Stomach (tissue), 4 donors: ENCODE measurements around the gene PLCB4.

ENCODE experiments used
- EP300 ChIP-seq: sonication (generic); formaldehyde crosslinking; IDR thresholded peaks from one replicate; pipeline ENCODE4 v1.6.1; 2017; ENCODE audit warnings: antibody characterized with exemption
- TF ChIP-seq, protein P1 (sequence below), 7 experiments: fragments of 450-650 bp in 4 of 7; fragments of 200-600 bp in 3 of 7; sonication (generic) in 3 of 7; IDR thresholded peaks; one replicate each; pipeline ENCODE4 v1.5.1; 2016 to 2019; ENCODE audit warnings: antibody characterized with exemption in 7 of 7, control low read depth in 2 of 7, mild to moderate bottlenecking in 1 of 7

DNA sequence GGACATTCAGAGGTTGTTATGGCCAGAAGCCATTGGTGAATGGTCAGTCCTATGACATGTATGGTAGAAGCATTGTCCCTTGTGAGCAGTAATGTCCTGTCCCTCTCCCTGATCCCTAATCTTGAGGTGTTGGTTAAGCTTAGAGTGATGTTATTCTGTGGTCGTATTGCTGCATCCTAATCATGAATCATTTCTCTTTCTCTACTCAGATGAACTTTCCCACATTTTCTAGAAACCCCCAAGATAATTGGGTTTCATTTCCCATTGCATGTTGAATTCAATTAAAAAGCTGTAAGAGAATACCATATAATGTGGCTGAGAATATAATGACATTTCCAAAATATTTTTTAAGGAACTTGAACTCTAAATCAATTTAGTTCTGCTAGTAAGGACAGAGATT lies 175.1 kb downstream of the PLCB4 start:
- TF ChIP-seq, protein P1, sequence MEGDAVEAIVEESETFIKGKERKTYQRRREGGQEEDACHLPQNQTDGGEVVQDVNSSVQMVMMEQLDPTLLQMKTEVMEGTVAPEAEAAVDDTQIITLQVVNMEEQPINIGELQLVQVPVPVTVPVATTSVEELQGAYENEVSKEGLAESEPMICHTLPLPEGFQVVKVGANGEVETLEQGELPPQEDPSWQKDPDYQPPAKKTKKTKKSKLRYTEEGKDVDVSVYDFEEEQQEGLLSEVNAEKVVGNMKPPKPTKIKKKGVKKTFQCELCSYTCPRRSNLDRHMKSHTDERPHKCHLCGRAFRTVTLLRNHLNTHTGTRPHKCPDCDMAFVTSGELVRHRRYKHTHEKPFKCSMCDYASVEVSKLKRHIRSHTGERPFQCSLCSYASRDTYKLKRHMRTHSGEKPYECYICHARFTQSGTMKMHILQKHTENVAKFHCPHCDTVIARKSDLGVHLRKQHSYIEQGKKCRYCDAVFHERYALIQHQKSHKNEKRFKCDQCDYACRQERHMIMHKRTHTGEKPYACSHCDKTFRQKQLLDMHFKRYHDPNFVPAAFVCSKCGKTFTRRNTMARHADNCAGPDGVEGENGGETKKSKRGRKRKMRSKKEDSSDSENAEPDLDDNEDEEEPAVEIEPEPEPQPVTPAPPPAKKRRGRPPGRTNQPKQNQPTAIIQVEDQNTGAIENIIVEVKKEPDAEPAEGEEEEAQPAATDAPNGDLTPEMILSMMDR (IDR thresholded peaks at IDR 0.05), result no peak
- TF ChIP-seq EP300, result no peak
